CD8-positive, alpha-beta memory T cell (primary cell): ENCODE measurements around the gene LCN15. TPM values are rescaled to one million over a fixed set of nuclear protein-coding genes. Genes with fewer than 3 reads are reported as not detected.
"Not testable (repeated sequence)": the region's sequence is repeated elsewhere in the genome, so short reads cannot be mapped to it uniquely, and the experiment has no call there.

Experiments used
- CTCF ChIA-PET: fragments of 350-600 bp; sonication (Branson Sonifier 250); formaldehyde crosslinking; loops from one replicate; lab custom pipeline; 2021; ENCODE audit warnings: antibody characterized with exemption; lab: Charles Lee
- POLR2A ChIA-PET: fragments of 350-600 bp; sonication (Branson Sonifier 250); formaldehyde crosslinking; loops from one replicate; lab custom pipeline; 2021; ENCODE audit warnings: antibody characterized with exemption; lab: Charles Lee
- DNase-seq, 5 donors: peaks; one replicate each; pipeline versions ENCODE4 v3.0.0 to v3.0.0-alpha.2; 2020 to 2022; ENCODE audit warnings: mixed read lengths in 1 of 5
- H3K27ac ChIP-seq: one replicate; pipeline ENCODE4 v1.7.0; 2013; ENCODE audit warnings: low read depth, mild to moderate bottlenecking, low read length, moderate library complexity
- H3K27me3 ChIP-seq: 2 replicates; pipeline ENCODE4 v1.7.0; 2013; ENCODE audit warnings: low read length, mild to moderate bottlenecking; ENCODE audit not compliant: insufficient read depth, poor library complexity, severe bottlenecking
- H3K36me3 ChIP-seq: 2 replicates; pipeline ENCODE4 v1.7.0; 2013; ENCODE audit warnings: mild to moderate bottlenecking, low read length, moderate library complexity; ENCODE audit not compliant: insufficient read depth
- H3K4me1 ChIP-seq: 2 replicates; pipeline ENCODE4 v1.7.0; 2013; ENCODE audit warnings: mild to moderate bottlenecking, low read length, moderate library complexity; ENCODE audit not compliant: insufficient read depth
- H3K4me3 ChIP-seq: 2 replicates; pipeline ENCODE4 v1.7.0; 2013; ENCODE audit warnings: mild to moderate bottlenecking, low read length
- H3K9me3 ChIP-seq: 2 replicates; pipeline ENCODE4 v1.7.0; 2013; ENCODE audit warnings: mild to moderate bottlenecking, low read length
- H3K27ac Mint-ChIP-seq, 8 donors: one replicate each; pipeline ENCODE4 v1.8.0; 2020 to 2021; ENCODE audit warnings: mixed read lengths in 8 of 8, mild to moderate bottlenecking in 6 of 8, inconsistent platforms in 3 of 8, moderate library complexity in 3 of 8
- H3K27me3 Mint-ChIP-seq, 2 donors: one replicate each; pipeline ENCODE4 v1.8.0; 2020 to 2021; ENCODE audit warnings: mixed read lengths in 2 of 2, mild to moderate bottlenecking in 1 of 2, moderate library complexity in 1 of 2
- H3K36me3 Mint-ChIP-seq, 3 donors: one replicate each; pipeline ENCODE4 v1.8.0; 2020 to 2021; ENCODE audit warnings: mixed read lengths in 3 of 3, inconsistent platforms in 1 of 3, mild to moderate bottlenecking in 1 of 3
- H3K4me1 Mint-ChIP-seq, 3 donors: one replicate each; pipeline ENCODE4 v1.8.0; 2020 to 2021; ENCODE audit warnings: mixed read lengths in 3 of 3, inconsistent platforms in 1 of 3, mild to moderate bottlenecking in 1 of 3
- H3K4me3 Mint-ChIP-seq, 7 donors: one replicate each; pipeline ENCODE4 v1.8.0; 2020 to 2021; ENCODE audit warnings: mixed read lengths in 7 of 7, mild to moderate bottlenecking in 6 of 7, moderate library complexity in 4 of 7, inconsistent platforms in 2 of 7
- H3K9me3 Mint-ChIP-seq, 5 donors: one replicate each; pipeline ENCODE4 v1.8.0; 2020 to 2022; ENCODE audit warnings: mixed read lengths in 5 of 5, mild to moderate bottlenecking in 3 of 5, moderate library complexity in 2 of 5, inconsistent platforms in 1 of 5
- polyA plus RNA-seq: library from polyadenylated mRNA; unstranded; fragments of 300-500 nt; fragmentation: Illumina TruSeq; gene quantifications from one replicate; pipeline ENCODE4 v1.2.3, GENCODE V29; 2021
- total RNA-seq, 2 experiments: library from RNA; stranded (reverse); gene quantifications; one replicate each; pipeline ENCODE4 v1.2.3, GENCODE V29; 2021

Gene LCN15
- total and polyA plus RNA-seq, 3 experiments from 2014 or later = not detected

DNA sequence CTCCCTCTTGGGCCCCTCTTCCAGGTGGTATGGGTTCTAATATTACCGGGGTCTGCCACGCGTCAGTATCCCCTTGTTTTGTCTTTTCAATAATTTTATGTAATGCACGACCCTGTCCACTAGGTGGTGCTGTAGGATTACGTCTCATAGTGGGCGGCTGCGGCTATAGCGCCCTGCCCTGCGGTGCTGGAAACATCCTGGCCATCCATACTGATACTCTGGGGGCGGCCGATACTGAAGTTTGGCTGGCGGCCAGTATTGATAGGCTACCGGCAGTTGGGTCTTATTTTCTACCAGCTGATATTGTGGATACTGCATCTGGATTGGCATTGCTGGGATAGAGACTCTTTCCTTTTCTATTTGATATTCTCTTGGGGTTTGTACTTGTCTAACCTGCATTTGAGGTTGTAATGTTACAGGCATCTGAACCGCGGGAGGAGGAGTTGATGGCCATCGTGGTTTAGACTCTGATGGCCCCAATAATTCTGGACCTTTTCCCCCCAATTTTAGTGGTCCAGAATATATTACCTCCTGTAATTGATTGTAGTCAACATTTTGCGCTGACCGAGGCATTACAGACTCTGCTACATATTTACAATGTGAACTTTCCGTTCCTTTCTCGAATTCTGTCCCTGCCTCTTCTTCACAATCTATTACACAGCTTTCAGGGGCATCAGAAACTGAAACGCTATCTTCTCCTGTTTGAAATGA, 23.5 kb upstream of the LCN15 start:
- DNase-seq = peak; percentile 50 to 80 (median 68)
- peak overlapping the region in 3 of 8 donors; percentile 5 to 64 (median 52) for H3K27ac Mint-ChIP-seq
- no peaks in the 10 kb centered on the region for H3K9me3 Mint-ChIP-seq
- Histone ChIP-seq H3K4me1 (peaks cover 14% of the 10 kb centered on the region), H3K9me3 (no peaks in the 10 kb centered on the region), H3K4me3 (no peak overlapping the region), H3K36me3 (no peaks in the 10 kb centered on the region), H3K27me3 (no peaks in the 10 kb centered on the region), H3K27ac (peak overlapping the region; percentile 49)
- CTCF ChIA-PET = interaction anchor here (0.6 to 5.6 kb wide), 16 partner anchors 9 to 440 kb away, joined by 3 to 51 read pairs (median 4); partner anchors contain the start of genes LCN8, RNF224 and SAPCD2
- POLR2A ChIA-PET = interaction anchor here (1.3 kb wide), 1 partner anchor 247 kb away, joined by 3 read pairs; no protein-coding TSS in a partner anchor
- peaks cover 3 to 8% of the 10 kb centered on the region in 2 donors for H3K27me3 Mint-ChIP-seq
- no peak overlapping the region for H3K4me3 Mint-ChIP-seq
- H3K36me3 Mint-ChIP-seq = peaks cover 0 to 2% (median 0%) of the 10 kb centered on the region in 3 donors
- peaks cover 18 to 31% (median 28%) of the 10 kb centered on the region in 3 donors for H3K4me1 Mint-ChIP-seq

GRCh38 chr9:136786983-136787382, 22.7 kb upstream of the LCN15 start:
- not testable (repeated sequence) for H3K4me3 Mint-ChIP-seq, H3K36me3 Mint-ChIP-seq, H3K4me3 ChIP-seq, H3K27ac ChIP-seq, H3K27me3 ChIP-seq, DNase-seq, H3K27ac Mint-ChIP-seq, H3K27me3 Mint-ChIP-seq, H3K9me3 Mint-ChIP-seq, H3K9me3 ChIP-seq, H3K36me3 ChIP-seq, H3K4me1 ChIP-seq
- CTCF ChIA-PET = interaction anchor here (0.6 to 5.6 kb wide), 12 partner anchors 9 to 441 kb away, joined by 3 to 51 read pairs (median 4); partner anchors contain the start of gene RNF224
- POLR2A ChIA-PET = interaction anchor here (1.3 kb wide), 1 partner anchor 248 kb away, joined by 3 read pairs; no protein-coding TSS in a partner anchor
- peaks cover 14 to 28% (median 22%) of the 10 kb centered on the region in 3 donors for H3K4me1 Mint-ChIP-seq

DNA sequence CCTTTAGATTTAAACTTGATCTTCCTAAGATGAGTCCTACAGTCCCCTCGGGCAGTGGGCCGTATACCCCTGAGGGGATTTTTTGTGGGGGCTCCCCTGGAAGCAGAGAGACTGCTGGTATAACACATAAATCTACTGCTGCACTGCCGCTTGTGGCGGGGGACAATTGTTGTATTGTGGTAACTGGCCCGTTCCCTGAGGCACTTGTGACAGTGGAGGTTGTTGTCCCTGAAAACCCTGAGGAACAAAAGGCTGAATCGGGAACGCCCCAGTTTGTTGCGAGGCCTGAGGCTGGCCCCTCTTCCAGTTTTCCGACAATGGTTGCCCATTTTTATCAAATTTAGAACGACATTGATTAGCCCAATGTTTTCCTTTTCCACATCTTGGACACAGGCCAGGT, 22.1 kb upstream of the LCN15 start:
- POLR2A ChIA-PET = no interaction called here
- peaks cover 0 to under 1% (median 0%) of the 10 kb centered on the region in 3 donors for H3K36me3 Mint-ChIP-seq
- peaks cover 5% of the 10 kb centered on the region for H3K4me1 ChIP-seq

DNA sequence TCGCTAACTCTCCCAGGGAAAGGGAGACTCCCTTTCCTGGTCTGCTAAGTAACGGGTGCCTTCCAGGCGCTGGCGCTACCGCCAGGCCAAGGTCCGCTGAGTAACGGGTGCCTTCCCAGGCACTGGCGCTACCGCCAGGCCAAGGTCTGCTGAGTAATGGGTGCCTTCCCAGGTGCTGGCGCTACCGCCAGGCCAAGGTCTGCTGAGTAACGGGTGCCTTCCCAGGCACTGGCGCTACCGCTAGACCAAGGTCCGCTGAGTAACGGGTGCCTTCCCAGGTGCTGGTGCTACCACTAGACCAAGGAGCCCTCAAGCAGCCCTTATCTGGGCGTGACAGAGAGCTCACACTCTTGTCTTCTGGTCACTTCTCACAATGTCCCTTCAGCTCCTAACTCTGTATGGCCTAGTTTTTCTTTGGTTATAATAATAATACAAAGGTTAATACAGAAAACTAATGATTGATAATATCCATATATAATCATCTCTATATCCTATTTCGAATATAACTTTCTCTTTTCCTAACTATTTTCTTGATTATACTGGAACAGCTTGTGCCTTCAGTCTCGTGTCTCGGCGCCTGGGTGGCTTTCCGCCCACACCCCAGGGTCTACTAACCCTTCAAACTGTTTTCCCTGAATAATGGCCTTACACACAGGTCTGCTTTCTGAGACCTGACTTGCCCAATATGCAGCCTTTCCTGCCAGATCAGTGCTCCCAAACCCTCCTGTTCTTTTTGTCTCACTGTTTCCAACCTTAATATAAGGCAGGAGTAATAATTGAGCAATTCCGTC, 21.4 kb upstream of the LCN15 start:
- H3K36me3 ChIP-seq, H3K27ac Mint-ChIP-seq, H3K4me3 Mint-ChIP-seq, H3K27me3 Mint-ChIP-seq, H3K36me3 Mint-ChIP-seq, H3K4me1 ChIP-seq, H3K9me3 ChIP-seq, H3K9me3 Mint-ChIP-seq, H3K27me3 ChIP-seq, POLR2A ChIA-PET, H3K4me3 ChIP-seq, DNase-seq: not testable (repeated sequence)
- H3K27ac ChIP-seq = peak overlapping the region; percentile 7
- H3K4me1 Mint-ChIP-seq = peaks cover 12 to 26% (median 13%) of the 10 kb centered on the region in 3 donors
- CTCF ChIA-PET = interaction anchor here (1.3 to 5.6 kb wide), 4 partner anchors 14 to 278 kb away, joined by 3 to 51 read pairs (median 5); no protein-coding TSS in a partner anchor

More for the DNA sequence above, 22.1 kb upstream of the LCN15 start:
- CTCF ChIA-PET = interaction anchor here (1.0 to 5.6 kb wide), 9 partner anchors 8 to 441 kb away, joined by 3 to 51 read pairs (median 5); partner anchors contain the start of gene RNF224
- H3K27ac Mint-ChIP-seq = no peak overlapping the region
- H3K27ac ChIP-seq = peak overlapping the region; percentile 7
- no peaks in the 10 kb centered on the region for H3K36me3 ChIP-seq
- no peaks in the 10 kb centered on the region for H3K9me3 ChIP-seq
- peaks cover 3 to 8% of the 10 kb centered on the region in 2 donors for H3K27me3 Mint-ChIP-seq
- H3K4me1 Mint-ChIP-seq = peaks cover 12 to 26% (median 19%) of the 10 kb centered on the region in 3 donors
- DNase-seq = no peak
- no peak overlapping the region for H3K4me3 ChIP-seq
- H3K27me3 ChIP-seq = no peaks in the 10 kb centered on the region
- no peak overlapping the region for H3K4me3 Mint-ChIP-seq
- no peaks in the 10 kb centered on the region for H3K9me3 Mint-ChIP-seq

DNA sequence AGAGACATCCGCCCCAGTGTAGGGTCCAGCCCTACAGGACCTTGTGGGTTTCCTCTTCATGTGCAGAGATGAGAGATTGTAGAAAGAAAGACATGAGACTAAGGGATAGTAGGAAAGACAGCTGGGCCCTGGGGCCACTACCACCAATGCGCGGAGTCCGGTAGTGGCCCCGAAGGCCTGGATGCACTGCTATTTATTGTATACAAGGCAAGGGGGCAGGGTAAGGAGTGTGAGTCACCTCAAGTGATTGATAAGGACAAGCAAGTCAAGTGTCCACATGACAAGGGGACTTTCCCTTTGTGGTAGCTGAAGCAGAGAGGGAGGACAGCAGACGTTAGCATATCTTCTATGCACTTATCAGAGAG, 20.7 kb upstream of the LCN15 start:
- no peak overlapping the region for H3K4me3 ChIP-seq
- peak overlapping the region; percentile 9 for H3K27ac ChIP-seq
- CTCF ChIA-PET = no interaction called here
- H3K36me3 Mint-ChIP-seq = no peaks in the 10 kb centered on the region
- no peaks in the 10 kb centered on the region for H3K36me3 ChIP-seq
- peaks cover 3 to 8% of the 10 kb centered on the region in 2 donors for H3K27me3 Mint-ChIP-seq
- H3K9me3 Mint-ChIP-seq = no peaks in the 10 kb centered on the region
- H3K9me3 ChIP-seq = no peaks in the 10 kb centered on the region
- DNase-seq = no peak
- no peak overlapping the region for H3K4me3 Mint-ChIP-seq
- peaks cover 7 to 22% (median 9%) of the 10 kb centered on the region in 3 donors for H3K4me1 Mint-ChIP-seq
- POLR2A ChIA-PET = no interaction called here
- no peaks in the 10 kb centered on the region for H3K4me1 ChIP-seq
- no peaks in the 10 kb centered on the region for H3K27me3 ChIP-seq
- H3K27ac Mint-ChIP-seq = no peak overlapping the region

- Mint-ChIP-seq H3K9me3 (no peaks in the 10 kb centered on the region), H3K4me3 (no peak overlapping the region), H3K27ac (no peak overlapping the region), H3K36me3 (no peaks in the 10 kb centered on the region), H3K27me3 (peaks cover 3 to 8% of the 10 kb centered on the region in 2 donors), H3K4me1 (peaks cover 7 to 22% (median 9%) of the 10 kb centered on the region in 3 donors)
- Histone ChIP-seq H3K4me1 (no peaks in the 10 kb centered on the region), H3K9me3 (no peaks in the 10 kb centered on the region), H3K27me3 (no peaks in the 10 kb centered on the region), H3K27ac (peak overlapping the region; percentile 9), H3K4me3 (no peak overlapping the region), H3K36me3 (no peaks in the 10 kb centered on the region)
- no peak for DNase-seq
- ChIA-PET POLR2A (no interaction called here), CTCF (no interaction called here)
These were observed 20.1 kb upstream of the LCN15 start for GRCh38 chr9:136784249-136784996.

DNA sequence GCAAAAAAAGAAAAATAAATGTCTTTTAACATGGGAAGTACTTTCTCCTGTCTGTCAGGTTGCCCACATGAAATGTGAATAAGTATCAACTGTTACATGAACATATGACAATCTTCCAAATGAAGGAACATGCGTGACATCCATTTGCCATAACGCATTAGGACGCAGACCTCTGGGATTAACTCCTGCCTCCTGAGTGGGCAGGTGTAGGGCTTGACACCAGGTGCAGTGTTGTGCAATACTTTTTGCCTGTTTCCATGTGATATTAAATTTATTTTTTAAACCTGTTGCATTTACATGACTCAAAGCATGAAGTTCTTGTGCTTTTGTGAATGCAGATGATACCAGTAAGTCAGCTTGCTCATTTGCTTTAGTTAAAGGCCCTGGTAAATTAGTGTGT, 18.1 kb upstream of the LCN15 start:
- H3K27ac Mint-ChIP-seq = no peak overlapping the region
- Histone ChIP-seq H3K4me1 (no peaks in the 10 kb centered on the region), H3K9me3 (no peaks in the 10 kb centered on the region), H3K27me3 (no peaks in the 10 kb centered on the region), H3K36me3 (no peaks in the 10 kb centered on the region), H3K27ac (no peak overlapping the region), H3K4me3 (no peak overlapping the region)
- ChIA-PET POLR2A (no interaction called here), CTCF (interaction anchor here (1.8 kb wide), 1 partner anchor 253 kb away, joined by 6 read pairs; no protein-coding TSS in a partner anchor)
- H3K4me1 Mint-ChIP-seq = peaks cover 0 to 9% (median 1%) of the 10 kb centered on the region in 3 donors
- no peaks in the 10 kb centered on the region for H3K9me3 Mint-ChIP-seq
- DNase-seq = no peak
- H3K36me3 Mint-ChIP-seq = peaks cover 0 to 1% (median 0%) of the 10 kb centered on the region in 3 donors
- no peak overlapping the region for H3K4me3 Mint-ChIP-seq
- H3K27me3 Mint-ChIP-seq = peaks cover 16 to 18% of the 10 kb centered on the region in 2 donors
